Measurements from ENCODE around the gene CDH4. TPM values are rescaled to one million over a fixed set of nuclear protein-coding genes. Genes with fewer than 3 reads are reported as not detected.

The CDH4 gene
- total RNA-seq, 1 donor from 2014 or later, result 9.2 TPM

DNA sequence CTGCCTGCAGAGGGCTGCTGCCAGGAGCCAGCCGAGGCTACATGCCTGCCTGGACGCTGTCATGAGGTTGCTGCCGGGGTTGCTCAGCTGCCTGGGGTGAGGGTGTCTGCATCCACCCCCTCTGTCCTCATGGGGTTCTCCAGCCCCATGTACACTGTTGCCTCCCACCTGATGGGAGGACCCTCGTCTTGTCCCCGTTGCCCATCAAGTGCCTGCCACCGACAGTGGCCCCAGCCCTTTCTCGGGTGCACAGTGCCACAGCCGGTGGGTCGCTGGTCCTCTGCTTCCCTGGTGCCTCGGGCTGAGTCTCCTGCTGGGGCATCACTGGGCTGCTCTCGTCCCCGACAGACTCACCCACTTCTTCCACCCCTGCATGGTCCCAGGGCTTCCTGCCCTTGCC is 313.7 kb downstream of the CDH4 start:
- DNase-seq (ENCODE audit: extremely low read depth, low read depth, low spot score), result no peak

DNA sequence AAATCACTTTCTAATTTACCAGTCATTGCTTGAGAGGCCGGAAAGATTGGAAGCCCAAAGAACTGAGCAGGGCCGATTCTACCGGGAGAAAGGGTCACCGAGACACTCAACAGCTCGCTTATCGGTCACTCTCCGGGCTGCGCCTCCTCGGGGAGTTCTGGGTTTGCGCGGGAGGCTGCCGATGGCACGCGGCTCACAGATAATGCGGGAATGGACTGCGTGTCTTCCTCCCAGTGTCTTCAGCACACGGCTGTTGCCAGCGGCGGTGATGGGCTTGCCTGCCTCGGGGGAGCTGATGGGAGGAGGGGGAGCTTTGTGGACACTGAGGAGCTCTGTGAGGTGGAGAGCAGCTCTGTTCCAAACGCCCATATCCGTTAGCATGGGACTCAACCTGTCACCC is 314.6 kb downstream of the CDH4 start:
- DNase-seq (ENCODE audit: extremely low read depth, low read depth, low spot score), result no peak

DNA sequence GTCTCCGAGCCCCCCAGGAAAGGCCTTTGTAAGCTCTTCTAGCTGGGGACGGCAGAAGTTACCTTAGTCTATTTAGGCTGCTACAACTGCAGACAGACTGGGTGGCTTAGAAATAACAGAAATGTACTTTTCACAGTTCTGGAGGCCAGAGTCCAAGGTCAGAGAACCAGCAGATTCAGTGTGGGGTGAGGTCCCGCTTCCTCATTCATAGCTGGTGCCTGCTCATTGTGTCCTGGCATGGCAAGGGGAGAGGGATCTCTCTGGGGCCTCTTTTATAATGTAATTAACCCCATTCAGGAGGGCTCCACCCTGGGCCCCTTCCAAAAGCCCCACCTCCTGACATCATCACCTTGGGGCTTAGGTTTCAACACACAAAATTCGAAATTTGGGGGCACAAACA is 315.1 kb downstream of the CDH4 start:
- no peak for DNase-seq (ENCODE audit: extremely low read depth, low read depth, low spot score)

DNA sequence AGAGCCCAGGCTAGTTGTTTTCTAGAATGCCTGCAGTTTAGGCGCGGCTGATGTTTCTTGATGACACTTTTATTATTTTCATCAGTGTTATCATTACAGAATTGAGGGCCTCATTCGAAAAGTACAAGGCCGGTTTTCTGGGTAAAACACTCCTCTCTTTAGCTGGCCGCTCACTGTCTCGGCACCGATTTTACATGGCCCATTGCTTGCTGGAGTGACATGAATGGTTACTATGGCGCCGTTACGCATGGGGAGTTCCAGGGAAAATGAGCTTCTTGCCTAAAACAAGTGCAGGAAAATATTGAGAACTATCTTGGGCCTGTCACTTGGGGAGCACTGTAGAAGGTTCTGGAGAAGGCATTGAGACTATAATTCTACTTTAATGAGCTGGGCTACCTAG is 317.8 kb downstream of the CDH4 start:
- DNase-seq (ENCODE audit: extremely low read depth, low read depth, low spot score), result no peak

DNA sequence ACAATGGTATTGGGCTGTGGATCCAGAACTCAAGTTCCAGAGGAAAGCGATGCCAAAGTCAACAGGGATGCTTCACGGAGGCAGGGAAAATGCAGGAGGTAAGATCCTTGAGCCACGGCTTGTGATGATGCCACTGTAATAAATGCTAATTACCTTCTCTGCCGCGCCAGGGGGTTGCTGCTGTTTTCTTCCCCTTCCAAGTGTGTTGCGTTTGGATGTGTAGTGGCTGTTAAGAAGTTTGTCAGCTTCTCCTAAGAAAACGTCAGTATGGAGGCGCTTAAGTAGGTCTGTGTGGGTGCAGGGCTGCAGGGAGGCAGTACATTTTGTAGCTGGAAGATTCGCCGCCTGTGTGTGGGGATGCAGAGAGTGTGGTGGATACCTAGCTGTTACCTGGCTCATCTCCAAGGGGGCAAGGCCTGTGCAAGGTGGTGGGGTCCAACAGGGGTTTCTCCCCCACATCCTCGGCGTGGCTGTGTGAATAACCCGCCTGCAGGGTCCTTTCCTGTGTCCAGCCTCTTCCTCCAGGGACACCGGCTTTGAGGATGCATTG is 318.7 kb downstream of the CDH4 start:
- no peak for DNase-seq (ENCODE audit: extremely low read depth, low read depth, low spot score)

DNA sequence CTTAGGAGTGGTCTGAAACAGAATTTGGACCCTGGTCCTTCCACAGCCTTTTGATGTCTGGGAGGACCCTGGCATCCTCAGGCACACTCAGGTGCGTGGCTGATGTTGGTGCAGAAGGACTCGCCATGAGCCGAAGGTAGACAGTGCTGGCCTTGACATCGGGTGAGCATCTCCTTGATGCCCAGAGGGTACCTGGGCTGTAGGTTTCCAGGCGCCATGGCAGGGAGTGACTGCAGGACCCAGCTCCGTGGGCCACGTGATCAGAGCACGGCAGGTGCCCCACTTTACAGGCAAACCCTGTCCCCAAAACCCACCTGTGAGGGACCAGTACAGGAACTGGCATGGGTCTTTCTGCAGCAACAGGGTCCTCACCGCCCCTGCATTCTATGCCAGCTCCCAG is 319.2 kb downstream of the CDH4 start:
- no peak for DNase-seq (ENCODE audit: extremely low read depth, low read depth, low spot score)

DNA sequence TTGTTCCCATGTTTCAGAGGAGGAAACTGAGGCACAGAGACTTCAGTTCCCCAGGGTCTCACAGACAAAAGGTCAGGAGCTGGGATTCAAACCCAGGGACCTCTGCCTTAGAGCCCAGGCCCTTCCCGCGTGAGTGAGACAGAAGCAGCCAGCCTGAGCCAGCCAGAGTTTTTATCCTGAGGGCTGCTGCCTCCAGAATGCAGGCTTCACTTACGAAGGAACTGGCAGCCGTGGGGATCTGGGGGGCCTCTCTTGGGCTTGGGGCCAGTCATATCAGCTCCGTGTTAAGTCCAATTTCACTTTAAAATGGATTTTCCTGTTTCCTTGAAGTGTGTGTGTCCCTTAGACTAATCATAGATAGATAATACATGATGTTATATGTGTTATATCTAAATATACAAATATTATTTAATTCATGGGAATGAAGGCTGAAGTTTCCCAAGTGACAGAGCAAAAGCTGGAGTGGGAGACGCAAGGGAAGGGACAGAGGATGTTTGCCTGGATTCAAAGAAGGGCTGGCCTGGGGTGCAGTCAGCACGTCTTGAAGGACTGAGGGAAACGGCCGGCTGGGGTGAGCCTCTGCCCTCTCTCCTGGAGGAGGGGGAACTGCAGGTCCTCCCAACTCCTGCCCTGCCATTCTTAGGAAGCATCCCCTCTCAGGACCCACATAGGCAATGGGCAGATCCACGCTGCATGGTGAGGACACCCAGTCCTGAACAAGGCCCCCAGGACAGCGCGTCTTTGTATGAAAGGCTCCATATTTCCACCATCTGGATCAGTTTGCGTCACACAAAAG is 320.1 kb downstream of the CDH4 start:
- DNase-seq (ENCODE audit: extremely low read depth, low read depth, low spot score), result no peak

DNA sequence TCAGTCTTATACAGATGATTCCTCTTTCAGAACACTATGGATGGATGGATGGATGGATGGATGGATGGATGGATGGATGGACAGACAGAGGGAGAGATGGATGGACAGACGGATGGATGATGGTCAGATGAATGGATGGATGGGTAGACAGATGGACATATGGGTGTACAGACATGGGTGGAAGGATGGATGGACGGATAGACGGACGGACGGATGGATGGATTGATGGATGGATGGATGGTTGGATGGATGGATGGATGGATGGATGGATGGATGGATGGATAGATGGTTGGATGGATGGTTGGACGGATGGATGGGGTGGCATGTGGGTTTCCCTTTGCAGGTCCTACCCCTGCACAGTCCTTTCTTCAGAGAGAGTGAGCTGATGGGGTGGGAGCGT is 320.7 kb downstream of the CDH4 start:
- DNase-seq (ENCODE audit: extremely low read depth, low read depth, low spot score), result no peak

DNA sequence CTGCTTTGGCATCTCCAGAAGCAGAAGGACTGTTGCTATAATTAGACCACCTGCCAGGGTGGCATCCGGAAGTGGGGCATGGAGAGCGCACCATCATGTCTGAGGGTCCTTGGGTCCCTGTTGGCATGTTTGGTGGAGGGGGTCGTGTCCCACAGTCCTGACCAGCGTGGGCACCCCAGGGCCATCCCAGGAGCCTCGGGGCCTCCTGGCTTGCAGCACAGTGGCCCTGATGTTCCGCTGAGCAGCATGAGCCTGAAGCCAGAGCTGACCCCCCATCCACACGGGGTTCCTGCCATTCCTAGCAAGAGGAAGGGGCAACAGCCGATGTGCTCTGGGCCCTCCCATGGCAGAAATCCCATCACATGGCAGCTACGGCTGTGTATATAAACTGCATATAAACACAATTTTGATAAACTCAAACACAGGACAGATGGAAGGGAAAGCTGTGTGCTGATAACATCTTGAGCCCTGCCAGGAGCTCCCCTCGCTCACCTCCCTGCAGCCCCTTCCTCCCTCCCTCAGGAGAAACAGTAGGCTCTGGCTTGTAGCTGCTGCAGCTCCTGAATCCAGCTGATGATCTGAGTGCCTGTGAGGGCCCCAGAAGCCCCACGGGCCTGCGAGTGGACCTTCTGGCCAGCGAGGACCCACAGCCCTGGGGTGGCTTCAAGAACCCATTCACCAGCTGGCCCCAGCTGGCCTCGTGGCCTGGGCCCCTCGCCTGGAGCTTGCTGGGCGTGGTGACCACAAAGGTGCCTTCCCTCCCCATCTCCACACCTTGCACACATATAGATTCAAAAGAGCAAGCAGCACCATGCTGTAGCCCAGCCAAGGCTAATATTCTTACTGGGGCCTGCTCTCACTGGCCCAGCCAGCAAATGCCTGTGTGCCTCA is 321.6 kb downstream of the CDH4 start:
- no peak for DNase-seq (ENCODE audit: extremely low read depth, low read depth, low spot score)

DNA sequence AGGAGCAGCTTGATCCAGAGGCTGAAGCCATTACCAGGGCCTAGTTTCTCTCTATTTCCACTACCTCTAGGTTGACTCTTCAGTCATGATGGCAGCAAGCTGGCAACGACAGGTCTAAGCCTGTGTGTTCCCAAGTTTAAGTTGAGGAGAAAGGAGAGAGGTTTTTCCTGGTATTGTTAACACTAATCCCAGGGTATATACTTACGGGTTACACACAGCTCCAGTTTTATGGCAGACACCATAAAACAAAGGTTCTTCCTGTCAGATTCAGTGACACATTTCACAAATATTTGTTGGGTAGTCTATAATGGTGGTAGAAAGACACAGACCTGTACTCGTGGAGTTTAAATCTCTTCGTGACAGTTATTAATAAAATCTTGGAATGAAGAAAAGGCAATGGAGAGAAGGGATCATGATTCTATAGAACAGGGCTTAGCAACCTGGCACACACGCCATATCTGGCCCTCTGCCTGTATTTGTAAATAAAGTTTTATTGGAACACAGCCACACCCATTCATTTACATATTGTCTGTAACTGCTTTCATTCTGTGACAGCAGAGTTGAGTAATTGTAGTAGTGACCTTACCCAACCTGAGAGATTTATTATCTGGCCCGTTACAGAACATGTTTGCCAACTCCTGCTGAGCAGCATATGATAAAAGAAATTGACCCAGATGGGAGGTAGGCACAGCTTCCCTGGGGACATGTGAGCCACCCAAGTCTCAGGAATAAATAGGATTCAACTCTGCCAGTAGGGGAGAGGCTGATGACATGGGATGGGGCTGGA is 323.3 kb downstream of the CDH4 start:
- DNase-seq (ENCODE audit: extremely low read depth, low read depth, low spot score), result no peak

DNA sequence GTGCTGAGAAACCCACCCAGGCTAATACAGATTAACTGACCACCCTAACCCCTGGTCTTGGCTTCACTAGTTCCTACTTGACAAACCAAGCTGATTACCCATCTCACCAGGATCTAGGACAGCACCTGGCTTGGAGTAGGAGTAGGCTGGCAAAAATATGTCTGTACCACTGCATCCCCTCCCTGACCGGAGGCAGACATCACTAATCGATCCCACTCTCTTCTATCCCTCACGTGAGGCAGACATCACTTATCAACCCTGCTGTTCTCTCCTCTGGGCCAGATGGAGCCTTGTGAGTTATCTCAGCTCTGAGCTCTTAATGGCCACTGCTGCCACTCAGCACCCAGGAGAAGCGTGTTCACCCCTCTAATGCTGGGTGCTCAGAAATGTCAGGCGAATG is 324.3 kb downstream of the CDH4 start:
- no peak for DNase-seq (ENCODE audit: extremely low read depth, low read depth, low spot score)

DNA sequence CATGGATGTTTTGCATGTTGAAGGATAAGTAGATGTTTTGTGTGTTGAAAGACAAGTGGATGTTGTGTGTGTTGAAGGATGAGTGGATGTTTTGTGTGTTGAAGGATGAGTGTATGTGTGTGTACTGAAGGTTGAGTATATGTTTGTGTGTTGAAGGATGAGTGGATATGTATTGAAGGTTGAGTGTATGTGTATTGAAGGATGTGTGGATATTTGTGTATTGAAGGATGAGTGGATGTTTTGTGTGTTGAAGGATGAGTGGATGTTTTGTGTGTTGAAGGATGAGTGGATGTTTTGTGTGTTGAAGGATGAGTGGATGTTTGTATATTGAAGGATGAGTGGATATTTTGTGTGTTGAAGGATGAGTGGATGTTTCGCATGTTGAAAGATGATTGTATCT is 325.0 kb downstream of the CDH4 start:
- no peak for DNase-seq (ENCODE audit: extremely low read depth, low read depth, low spot score)

DNA sequence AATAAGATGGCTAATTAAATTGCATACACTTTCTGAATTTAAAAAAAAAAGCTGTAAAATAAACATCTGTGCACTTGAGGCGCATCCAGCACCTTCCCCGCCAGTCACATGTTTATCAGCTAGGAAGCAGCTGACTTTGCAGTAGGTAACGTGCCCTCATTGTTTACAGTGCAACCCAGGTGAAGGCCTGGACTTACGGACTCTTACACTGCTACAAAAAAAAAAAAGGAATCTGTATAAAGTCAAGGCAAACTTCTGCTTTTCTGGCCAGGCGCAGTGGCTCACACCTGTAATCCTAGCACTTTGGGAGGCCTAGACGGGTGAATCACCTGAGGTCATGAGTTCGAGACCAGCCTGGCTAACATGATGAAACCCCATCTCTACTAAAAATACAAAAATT is 327.8 kb downstream of the CDH4 start:
- no peak for DNase-seq (ENCODE audit: extremely low read depth, low read depth, low spot score)

DNA sequence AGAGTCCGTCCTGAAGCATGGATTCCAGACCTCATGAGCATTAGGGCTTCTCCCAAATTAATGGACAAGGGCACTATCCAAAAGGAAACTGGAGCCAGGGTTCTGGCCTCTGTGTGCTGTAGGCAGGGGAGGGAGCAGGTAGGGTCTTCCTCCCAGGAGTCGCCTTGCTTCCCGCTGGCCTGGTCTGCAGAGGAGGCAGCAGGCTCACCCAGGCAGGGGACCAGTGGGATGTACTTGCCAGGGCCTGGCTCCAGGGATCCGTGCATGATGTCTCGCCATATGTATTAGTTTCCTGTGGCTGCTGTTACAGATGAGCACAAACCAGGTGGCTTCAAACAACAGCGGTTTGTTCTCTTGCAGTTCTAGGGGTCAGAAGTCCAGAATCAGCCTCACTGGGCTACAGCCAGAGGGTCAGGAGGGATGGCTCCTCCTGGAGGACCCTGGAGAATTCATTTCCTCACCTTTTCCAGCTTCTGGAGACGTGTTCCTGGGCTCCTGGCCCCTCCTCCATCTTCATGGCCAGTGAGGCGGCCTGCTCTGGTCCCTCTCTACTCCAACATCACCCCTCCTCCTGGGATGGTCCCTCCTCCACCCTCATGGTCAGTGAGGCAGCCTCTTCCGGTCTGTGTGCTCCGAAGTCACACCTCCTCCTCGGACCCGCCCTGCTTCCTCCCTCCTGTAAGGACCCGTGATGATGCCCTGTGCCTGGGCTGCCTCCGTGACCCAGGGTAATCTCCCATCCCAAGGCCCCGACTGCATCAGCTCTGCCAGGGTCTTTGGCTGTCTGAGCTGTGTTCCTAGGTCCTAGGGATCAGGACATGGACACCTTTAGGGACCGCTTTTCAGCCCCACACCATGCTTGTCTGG is 329.1 kb downstream of the CDH4 start:
- DNase-seq (ENCODE audit: extremely low read depth, low read depth, low spot score), result no peak

DNA sequence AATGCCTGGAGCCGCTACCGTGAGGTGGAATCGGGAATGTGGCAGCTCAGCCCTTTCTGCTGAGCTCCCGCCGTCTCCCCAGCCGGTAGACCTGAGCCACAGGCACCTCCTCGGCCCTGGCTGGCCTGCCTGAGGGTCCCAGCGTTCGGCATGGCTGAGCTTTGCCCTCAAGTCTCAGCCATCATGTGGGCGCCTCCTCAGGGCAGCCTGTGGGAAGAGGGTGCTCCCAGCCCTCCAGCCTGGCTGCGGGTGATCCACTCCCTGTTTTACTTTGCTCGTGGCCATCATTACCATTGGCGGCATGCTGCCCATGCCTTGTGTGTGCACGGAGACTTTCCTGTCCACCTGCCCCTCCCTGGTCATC is 329.7 kb downstream of the CDH4 start:
- DNase-seq (ENCODE audit: extremely low read depth, low read depth, low spot score), result no peak

DNA sequence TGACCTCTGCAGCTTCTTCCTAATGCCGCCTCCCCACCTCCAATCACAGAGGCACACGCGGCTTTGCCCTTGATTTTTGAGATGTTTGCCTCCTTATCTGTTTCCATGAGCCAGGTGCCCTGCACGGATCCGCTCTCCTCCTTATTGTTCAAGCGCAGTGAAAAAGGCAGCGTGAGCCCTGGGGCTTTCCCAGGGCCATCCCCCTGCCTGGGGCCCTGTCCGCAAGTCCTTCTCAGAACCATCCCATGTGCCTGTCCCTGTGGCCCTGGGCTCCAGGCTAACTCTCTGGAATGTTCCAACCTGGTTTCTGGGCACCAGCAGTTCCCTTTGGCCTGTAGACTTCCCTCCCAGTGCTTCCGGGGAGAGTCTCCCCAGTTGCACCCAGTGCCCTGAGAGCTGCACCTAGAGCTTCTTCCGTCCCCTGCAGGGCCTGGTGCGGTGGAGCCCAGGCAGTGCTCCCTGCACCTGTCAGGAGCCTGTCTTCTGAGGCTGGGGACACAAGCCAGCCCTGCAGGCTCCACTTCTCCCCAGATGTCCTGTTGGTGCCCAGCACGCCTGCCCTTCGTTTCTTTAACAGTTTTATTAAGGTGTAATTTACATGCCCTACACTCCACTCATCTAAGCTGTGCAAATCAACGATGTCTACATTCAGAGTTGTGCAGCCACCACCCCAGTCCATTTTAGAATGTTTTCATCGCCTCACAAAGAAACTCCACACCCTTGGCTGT is 330.3 kb downstream of the CDH4 start:
- DNase-seq (ENCODE audit: extremely low read depth, low read depth, low spot score), result no peak

DNA sequence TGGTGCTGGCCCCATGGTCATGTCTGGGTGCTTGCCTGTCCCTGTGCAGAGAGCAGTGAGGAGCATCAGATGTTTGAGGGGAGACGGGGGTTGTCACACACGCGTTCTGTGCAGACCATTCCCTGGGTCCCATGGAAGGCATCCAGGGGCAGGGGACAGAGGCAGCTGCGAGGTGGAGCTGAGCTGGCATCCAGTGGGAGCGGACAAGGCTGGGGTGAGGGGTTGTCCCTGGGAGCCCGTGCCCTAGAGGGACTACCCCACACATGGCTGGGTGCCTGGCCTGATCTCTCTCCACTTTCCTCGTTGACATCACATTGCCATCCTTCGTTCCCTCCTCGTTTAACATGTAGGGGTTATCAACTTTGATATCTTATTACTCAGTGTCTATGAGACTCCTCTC is 331.3 kb downstream of the CDH4 start:
- DNase-seq (ENCODE audit: extremely low read depth, low read depth, low spot score), result no peak

DNA sequence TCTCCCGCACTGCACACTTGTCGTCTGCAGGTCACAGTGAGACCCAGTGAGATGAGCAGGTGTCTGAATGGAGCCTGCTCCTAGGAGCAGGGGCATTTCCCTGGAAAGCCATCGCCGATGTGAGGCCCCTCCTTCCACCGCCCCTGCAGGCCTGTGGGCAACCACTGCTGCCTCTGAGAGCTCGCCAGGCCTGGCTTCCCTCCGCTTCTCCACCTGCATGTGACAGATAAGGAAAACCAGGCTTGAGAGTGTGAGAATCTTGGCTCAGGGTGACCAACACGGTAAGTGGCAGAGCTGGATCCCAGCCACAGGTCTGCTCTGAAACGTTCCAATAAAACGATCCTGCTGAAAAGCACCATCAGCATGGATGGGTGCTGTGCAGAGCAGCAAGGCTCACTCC is 332.8 kb downstream of the CDH4 start:
- no peak for DNase-seq (ENCODE audit: extremely low read depth, low read depth, low spot score)

DNA sequence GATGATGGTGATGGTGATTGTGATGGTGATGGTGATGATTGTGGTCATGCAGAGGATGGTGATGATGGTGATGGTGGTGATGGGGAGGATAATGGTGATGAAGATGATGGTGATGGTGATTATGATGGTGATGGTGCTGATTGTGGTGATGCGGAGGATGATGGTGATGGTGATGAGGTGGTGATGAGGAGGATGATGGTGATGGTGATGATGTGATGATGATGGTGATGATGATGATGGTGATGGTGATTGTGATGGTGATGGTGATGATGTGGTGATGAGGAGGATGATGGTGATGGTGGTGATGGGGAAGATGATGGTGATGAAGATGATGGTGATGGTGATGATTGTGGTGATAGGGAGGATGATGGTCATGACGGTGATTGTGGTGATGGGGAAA is 333.7 kb downstream of the CDH4 start:
- DNase-seq (ENCODE audit: extremely low read depth, low read depth, low spot score), result no peak

DNA sequence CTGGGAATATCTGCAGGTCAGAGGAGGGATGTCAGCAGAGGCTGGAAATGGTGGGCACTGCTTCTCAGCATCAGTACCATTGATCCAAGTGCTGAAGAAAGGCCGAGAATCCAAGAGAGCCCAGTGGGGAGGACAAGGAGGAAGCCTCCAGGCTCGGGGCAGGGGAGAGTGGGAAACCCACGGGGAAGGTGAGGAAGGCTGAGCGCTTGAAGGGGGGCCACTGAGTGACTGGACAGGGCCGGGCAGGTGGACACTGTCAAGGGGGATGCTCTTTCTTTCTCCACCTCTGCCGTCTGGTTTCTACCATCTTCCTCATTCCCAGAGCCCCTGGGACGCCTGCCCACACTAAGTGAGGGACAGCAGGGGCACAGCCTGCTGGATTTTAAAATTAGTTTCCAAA is 335.0 kb downstream of the CDH4 start:
- no peak for DNase-seq (ENCODE audit: extremely low read depth, low read depth, low spot score)

Data from glomerular endothelial cell (primary cell).